ENCODE data around the gene QPCT.
A peak's percentile ranks its signal among the peaks of the same experiment; 100 is the strongest.
"Not testable (repeated sequence)": the region's sequence is repeated elsewhere in the genome, so short reads cannot be mapped to it uniquely, and the experiment has no call there.

QPCT gene

DNA sequence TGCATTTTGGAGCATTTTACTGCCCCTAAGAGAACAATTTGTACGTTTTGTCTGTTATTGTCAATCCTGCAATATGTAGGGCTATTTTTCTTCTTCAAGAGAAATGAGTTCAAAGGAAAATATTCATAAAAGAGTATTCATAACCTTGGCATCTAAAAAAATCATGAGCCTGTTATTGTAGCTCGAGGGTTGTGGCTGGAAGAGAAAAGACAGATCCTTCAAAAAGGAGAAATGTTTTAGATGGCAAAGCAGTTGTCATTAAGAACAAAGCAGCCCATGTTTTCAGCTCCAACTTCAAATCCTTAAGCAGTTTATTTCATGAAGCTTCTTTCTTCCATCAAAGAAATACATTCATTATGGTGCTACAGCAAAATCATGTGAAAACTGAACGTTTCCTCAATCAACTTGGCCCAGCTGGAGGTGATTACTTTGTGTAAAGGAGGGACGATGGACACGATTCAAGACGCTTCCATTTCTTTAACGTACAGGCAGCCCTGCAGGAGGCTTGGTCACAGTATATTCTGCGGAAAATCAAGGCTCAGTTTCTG lies 31.4 kb downstream of the QPCT start:
- DNase-seq (ENCODE audit: low read depth), result no peak
- TF ChIP-seq, protein P1, sequence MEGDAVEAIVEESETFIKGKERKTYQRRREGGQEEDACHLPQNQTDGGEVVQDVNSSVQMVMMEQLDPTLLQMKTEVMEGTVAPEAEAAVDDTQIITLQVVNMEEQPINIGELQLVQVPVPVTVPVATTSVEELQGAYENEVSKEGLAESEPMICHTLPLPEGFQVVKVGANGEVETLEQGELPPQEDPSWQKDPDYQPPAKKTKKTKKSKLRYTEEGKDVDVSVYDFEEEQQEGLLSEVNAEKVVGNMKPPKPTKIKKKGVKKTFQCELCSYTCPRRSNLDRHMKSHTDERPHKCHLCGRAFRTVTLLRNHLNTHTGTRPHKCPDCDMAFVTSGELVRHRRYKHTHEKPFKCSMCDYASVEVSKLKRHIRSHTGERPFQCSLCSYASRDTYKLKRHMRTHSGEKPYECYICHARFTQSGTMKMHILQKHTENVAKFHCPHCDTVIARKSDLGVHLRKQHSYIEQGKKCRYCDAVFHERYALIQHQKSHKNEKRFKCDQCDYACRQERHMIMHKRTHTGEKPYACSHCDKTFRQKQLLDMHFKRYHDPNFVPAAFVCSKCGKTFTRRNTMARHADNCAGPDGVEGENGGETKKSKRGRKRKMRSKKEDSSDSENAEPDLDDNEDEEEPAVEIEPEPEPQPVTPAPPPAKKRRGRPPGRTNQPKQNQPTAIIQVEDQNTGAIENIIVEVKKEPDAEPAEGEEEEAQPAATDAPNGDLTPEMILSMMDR (IDR thresholded peaks at IDR 0.05; ENCODE audit: low read length, missing control alignments), result no peak
- no peak overlapping the region for H3K4me3 ChIP-seq (replicated peaks; ENCODE audit: low read depth, low read length)

DNA sequence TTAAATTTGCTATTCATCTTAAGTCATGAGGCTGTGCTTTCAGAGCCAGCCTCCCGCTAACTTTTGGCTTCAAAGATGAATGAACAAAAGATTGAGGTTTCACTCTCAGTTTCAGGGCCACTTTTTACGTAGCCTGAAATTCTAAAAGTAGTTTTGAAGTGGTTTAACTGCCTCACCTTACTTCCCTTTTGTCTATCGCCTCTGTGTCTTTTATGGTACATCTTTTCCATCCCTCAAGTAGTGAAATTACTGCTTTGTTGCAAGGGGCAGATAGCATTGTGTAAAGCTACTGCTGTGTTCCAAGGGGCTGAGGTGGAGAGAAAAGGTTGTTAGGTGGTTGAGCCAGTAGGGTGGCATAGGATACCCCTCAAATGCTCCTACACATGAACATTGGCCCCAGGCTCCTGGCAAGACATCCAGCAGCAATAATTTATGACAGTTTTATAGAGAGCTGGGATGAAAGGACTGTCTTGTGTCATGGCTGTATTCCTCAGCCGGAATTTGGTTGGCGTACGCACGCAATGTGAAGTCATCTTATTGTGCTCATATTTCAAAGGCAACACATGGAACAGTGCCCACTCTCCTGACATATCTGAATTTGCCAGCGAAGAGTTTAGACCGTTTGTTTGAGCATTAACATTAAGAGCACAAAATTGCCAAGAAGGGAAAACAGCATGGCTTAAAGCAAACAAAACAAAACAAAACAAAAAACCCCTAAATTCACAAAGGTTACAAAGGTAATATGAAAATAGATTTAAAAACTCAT lies 32.2 kb downstream of the QPCT start:
- peak; percentile 87 for DNase-seq (ENCODE audit: low read depth)
- TF ChIP-seq, protein P1 (IDR thresholded peaks at IDR 0.05; ENCODE audit: low read length, missing control alignments), result no peak
- H3K4me3 ChIP-seq (replicated peaks; ENCODE audit: low read depth, low read length), result no peak overlapping the region

DNA sequence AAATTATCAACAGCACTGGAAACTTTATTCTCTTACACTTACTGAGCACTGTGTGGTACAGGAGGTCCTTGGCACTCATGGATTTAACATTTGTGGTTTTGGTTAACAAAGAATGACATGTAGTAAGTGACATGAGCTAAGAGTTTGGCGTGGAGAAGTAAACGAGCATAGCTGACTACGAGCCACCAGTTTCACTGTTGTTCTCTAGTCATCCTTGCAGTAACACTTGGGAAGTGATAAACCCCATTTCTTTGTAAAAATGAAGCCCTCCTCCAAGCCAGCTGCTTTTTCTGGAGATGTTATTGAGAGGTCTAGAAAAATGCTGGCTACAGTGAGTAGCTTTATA lies 32.7 kb downstream of the QPCT start:
- DNase-seq (ENCODE audit: low read depth), result peak; percentile 40
- no peak overlapping the region for H3K4me3 ChIP-seq (replicated peaks; ENCODE audit: low read depth, low read length)
- TF ChIP-seq, protein P1 (IDR thresholded peaks at IDR 0.05; ENCODE audit: low read length, missing control alignments), result no peak

DNA sequence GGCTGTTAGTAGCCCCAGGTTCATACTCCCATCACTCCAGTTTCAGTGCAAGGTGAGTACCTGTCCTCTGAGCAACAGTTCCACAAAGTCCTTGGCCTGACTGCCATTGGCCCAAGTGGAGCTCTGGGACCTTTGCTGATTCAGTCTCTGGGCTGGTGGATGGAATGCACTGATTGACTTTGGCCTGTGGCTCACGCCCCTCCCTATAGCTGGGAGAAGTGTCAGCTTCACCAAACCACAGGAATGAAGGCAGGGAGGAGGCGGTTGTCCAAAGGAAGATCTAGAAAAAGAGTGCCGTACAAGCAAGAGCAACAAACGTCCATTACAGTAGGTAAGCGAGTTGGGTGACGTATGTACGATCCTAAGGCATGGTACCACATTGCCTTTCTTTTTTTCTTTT lies 34.0 kb downstream of the QPCT start:
- no peak overlapping the region for H3K4me3 ChIP-seq (replicated peaks; ENCODE audit: low read depth, low read length)
- peak; percentile 35 for DNase-seq (ENCODE audit: low read depth)
- TF ChIP-seq, protein P1 (IDR thresholded peaks at IDR 0.05; ENCODE audit: low read length, missing control alignments), result no peak

DNA sequence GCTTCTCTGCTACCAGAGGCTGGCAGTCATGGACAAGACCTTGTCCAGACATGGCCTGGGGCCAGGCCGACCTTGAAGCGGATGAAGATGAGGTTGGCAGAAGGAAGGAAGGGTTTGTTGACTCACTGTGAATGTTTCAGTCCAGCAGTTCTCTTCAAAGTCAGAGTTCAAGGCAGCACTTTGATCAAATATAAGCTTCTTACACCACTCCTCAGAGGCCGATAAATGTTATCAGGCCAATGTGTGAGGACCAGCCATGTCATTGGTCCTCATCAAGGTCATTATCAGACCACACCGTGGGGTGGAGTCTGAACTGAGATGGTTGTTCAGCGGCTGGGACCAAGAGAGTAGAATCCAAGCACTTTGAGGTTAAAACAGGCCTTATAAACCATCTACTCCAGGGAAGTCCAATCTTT lies 35.5 kb downstream of the QPCT start:
- TF ChIP-seq, protein P1 (IDR thresholded peaks at IDR 0.05; ENCODE audit: low read length, missing control alignments), result no peak
- H3K4me3 ChIP-seq (replicated peaks; ENCODE audit: low read depth, low read length), result no peak overlapping the region
- DNase-seq (ENCODE audit: low read depth), result no peak

DNA sequence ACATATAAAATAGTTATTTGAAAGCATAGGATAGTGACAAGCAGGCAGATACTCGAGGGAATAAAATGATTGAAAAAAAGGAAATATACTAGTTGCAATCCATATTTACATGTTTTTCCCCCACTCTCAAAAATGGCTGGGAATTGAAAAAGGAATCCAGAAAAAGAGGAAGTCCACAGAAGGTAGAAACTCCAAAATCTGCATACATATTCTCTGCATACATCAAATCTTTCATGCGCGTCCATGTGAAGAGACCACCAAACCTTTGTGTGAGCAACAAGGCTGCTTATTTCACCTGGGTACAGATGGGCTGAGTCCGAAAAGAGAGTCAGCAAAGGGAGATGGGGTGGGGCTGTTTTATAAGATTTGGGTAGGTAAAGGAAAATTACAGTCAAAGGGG lies 36.4 kb downstream of the QPCT start:
- not testable (repeated sequence) for DNase-seq (ENCODE audit: low read depth); H3K4me3 ChIP-seq (replicated peaks; ENCODE audit: low read depth, low read length)

DNA sequence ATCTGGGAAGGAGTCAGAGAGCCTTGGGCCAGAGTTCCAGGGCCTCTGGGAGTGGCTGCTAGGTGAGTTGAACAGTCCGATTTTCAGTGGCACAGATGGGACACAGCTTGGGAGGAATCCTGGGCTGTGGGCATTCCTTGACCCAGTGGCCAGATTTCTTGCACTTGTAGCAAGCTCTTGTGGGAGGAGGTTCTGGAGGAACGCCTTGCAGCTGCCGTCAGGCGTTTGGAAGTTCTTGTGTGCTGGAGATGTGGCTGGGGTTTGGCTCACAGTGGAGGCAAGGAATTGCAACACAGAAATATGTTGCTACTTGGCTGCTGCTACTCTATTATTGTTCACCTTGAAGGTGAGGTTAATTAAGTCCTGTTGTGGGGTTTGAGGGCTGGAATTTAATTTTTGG lies 39.8 kb downstream of the QPCT start:
- DNase-seq (ENCODE audit: low read depth); H3K4me3 ChIP-seq (replicated peaks; ENCODE audit: low read depth, low read length): not testable (repeated sequence)

DNA sequence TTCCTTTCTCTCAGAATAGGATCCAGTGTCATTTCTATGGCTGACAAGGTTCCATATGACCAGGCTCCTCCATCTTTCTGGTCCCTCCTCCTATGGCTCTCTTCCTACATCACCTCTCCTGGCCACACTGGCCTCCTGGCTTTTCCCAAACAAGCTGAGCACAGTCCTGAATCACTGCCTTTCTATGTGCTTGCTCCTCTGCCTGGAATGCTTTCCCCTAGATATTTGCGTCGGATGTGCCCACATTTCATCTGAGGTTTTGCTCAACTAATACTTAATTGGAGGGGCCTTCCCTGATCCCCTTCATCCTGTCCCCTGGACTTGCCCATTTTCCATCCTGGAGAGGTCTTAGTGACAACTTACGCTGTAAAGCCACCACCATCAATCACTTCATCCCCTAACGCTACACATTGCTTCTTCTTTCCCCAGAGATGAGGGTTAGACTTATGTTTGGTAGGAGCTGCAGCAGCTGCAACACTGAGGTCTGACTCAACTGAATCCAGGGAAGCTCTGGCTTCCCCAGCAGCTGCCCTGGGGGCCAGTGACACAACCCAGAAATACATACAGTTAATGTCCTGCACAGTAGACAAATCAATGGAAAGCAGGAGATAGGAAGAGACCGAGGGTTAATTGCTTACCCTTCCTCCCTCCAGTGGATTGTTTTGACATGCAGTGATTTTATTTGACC lies 42.9 kb downstream of the QPCT start:
- DNase-seq (ENCODE audit: low read depth), result no peak
- H3K4me3 ChIP-seq (replicated peaks; ENCODE audit: low read depth, low read length), result no peak overlapping the region
- TF ChIP-seq, protein P1 (IDR thresholded peaks at IDR 0.05; ENCODE audit: low read length, missing control alignments), result no peak
